GM10847 (cell line): ENCODE results near the gene ASCC1.

Experiments used
- POLR2A ChIP-seq: IDR thresholded peaks from 2 replicates; pipeline ENCODE4 v1.6.1; 2011; ENCODE audit not compliant: insufficient read length; ENCODE audit errors: extremely low read depth

The ASCC1 gene

DNA sequence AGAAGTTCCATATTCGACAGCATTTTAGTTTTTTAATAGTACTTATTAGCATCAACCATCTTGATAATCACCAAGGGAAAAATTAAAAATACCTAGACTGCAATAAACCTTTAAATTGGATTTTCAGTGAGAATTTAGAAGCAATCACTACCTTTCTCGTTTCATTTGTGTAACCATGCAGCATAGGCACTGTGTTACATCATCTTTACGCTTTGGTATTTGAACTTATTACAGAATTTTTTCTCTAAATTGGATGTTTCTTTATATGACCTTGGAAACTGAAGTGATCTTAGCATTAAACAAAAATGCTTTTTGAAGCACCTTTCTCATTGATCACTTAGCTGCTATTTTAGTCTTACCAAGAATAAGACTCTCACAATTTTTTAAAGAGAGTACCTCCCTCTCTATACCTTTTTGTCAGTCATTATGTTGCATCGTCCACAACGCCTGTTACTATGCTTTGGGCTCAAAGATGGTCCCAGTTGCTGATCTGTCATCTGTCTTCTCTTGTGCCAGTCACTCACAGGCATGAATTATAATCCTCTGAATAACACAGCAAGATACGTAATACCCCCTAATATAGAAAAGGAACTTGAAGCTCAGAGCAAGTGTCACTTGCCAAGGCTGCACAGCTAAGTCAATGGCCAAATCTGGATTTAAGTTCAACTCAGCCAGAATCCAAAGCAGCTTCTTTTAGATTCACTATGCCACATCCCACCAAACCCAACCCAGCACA, 19.6 kb upstream of the ASCC1 start:
- TF ChIP-seq POLR2A, result no peak

GRCh38 chr10:72234560-72235095, 18.6 kb upstream of the ASCC1 start:
- no peak for TF ChIP-seq POLR2A

DNA sequence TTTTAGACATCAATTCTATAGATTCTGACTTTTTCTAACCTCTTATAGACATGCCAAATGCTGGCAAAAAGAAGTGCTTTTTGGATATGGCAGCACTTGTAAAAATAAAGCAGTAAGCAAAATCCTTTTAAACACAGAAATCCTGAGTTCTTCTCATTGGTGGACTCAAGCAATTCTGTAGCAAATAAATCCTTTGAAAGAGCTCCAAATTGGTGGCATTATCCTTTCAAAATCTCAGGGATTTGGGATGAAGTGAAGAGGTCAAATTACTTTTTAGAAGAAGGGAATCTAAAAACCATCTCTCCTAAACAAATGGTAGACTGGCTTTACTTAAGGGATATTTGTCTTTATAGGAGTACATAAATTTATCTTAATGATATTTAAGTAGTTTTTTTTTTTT, 17.5 kb upstream of the ASCC1 start:
- no peak for TF ChIP-seq POLR2A

- no peak for TF ChIP-seq POLR2A
Observed at GRCh38 chr10:72229261-72230251, 13.5 kb upstream of the ASCC1 start.

DNA sequence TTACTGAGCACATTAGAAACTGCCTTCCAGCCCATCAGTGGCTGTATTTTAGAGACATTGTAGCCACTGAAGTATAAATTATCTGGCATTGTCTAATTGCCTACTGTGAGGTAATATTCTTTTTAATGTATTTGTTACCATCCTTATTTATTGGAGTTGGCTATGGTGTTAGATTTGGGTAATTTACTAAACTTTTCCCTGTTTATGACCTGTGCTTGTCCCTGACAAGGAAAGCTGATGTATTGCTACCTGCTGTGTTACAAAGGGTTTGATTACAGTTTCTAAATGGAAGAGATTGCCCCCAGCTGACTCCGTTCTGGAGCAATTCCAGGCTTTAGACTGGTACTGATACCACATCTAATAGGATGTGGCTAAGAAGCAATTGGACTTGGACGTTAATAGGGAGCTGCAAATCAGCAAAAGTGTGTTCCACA, 12.3 kb upstream of the ASCC1 start:
- no peak for TF ChIP-seq POLR2A

- no peak for TF ChIP-seq POLR2A
Observed at GRCh38 chr10:72227826-72228225, 11.8 kb upstream of the ASCC1 start.

GRCh38 chr10:72226418-72227027, 10.4 kb upstream of the ASCC1 start:
- no peak for TF ChIP-seq POLR2A

DNA sequence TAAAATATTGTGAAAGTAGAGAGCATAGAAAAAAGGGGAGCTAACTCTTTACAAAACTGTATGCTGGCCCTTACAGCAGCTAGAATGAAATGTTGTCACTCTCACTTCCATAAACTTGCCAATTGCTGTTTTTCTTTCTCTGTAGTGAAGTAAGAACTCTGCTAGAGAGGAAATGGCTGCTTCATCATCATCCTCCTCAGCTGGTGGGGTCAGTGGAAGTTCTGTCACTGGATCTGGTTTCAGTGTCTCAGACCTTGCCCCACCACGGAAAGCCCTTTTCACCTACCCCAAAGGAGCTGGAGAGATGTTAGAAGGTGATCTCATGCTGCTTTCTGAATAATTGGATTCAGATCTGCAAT, 7.6 kb upstream of the ASCC1 start:
- no peak for TF ChIP-seq POLR2A

GRCh38 chr10:72221278-72221677, 5.2 kb upstream of the ASCC1 start:
- TF ChIP-seq POLR2A, result no peak

GRCh38 chr10:72220637-72221036, 4.6 kb upstream of the ASCC1 start:
- no peak for TF ChIP-seq POLR2A

GRCh38 chr10:72219235-72219814, 3.2 kb upstream of the ASCC1 start:
- no peak for TF ChIP-seq POLR2A

DNA sequence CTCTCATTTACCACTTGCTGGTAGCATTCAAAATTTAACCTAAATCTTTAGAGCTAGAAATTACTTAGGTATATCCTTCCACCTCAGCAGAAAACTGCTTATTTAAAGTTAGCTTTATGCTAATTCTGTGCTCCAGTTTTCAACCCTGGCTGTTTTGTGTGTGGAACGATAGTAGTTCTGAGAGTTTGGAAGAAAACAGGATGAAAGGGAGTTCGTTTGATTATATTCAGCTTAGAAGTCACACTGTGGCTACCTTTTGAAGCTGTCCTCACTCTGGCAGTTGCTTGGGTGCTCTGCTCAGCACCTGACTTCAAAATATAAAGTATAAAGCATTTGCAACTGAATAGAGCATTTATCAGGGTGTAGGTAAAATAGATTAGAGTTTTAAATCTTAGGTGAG, 2.6 kb upstream of the ASCC1 start:
- no peak for TF ChIP-seq POLR2A

- no peak for TF ChIP-seq POLR2A
Observed at GRCh38 chr10:72218325-72218724, 2.2 kb upstream of the ASCC1 start.

- no peak for TF ChIP-seq POLR2A
Observed at GRCh38 chr10:72206511-72207229, 9.4 kb downstream of the ASCC1 start.
